HS-27A (cell line): ENCODE data around the gene AUTS2.
"Not testable (repeated sequence)": the region's sequence is repeated elsewhere in the genome, so short reads cannot be mapped to it uniquely, and the experiment has no call there.

ENCODE experiments used
- DNase-seq: peaks from one replicate; pipeline ENCODE4 v3.0.0-alpha.2; 2012; ENCODE audit warnings: low read depth, missing footprints

The AUTS2 gene

DNA sequence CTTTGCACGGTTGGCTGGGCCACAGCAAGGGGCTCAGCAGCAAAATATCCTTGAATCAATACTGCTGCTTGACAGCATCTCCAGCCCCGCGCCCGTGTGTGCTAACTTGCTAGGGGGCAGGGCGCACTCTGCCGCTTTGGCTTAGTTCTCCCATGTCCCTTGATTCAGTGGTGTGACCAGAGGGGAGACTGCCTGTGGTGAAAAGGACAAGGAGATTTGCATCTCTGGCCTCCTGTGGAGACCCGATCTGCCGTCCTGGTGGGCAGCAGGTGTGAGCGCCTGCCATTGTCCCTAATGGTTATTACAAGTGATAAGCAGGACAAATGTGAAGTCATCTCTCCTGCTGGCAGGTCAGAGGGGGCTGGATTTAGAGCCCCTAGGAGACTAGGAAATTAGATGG is 1033.4 kb downstream of the AUTS2 start:
- no peak for DNase-seq

DNA sequence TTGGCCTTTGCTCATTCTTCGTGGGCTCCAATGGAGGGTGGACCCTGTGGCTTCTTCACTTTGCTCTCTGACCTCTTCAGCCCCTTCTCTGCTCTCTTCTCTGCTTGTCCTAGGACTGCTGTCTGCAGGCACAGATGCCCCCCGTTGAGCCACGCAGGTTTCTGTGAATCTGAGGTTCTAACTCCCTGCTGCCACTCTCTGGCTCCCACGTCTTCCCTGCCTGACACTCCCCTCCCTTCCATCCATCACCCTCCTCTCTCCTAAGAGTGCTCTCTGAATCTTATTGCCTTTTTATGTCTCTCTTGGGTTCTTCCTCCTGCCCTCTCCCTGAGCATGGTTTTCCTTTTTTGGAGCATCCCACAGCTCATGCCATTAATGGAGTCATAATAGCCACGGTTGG is 1034.1 kb downstream of the AUTS2 start:
- no peak for DNase-seq

DNA sequence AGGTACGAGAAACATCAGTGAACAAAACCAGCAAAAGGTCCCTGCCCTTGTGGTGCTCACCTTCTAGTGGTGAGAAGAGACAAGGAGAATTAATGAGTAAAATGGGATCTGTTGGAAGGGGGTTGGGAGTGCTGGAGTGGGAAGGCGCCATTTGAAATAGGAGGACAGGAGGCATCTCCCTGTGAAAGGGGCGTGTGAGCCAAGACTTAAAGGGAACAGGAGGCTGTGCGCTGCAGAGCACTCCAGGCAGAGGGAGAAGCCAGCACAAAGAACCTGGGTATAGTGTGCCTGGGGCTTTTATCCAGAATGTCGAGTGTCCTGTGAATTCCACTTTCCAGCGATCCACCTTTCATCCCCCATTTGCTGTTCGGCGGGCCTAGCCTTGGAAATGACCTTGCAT is 1035.8 kb downstream of the AUTS2 start:
- no peak for DNase-seq

DNA sequence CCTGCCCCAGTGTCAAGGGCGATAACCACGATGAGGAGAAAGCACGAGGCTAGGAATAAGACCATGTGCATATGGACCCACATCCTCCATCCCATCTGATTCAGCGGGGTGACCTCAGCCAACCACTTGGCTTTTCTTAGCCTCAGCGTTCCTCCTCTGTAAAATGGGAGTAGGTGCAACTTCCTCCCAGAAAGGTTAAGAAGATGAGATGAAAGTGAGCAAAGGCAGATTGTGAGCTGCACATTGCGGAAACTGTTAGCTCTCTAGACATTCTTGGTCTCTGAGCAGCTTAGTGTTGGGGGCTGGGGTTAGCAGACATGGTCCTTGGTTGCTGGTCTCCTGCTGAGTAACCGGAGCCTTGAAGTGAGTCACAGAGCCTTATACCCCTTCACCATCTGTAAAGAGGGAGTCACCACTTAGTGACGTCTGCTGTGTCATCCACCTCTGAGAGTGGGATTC is 1036.4 kb downstream of the AUTS2 start:
- DNase-seq, result no peak

DNA sequence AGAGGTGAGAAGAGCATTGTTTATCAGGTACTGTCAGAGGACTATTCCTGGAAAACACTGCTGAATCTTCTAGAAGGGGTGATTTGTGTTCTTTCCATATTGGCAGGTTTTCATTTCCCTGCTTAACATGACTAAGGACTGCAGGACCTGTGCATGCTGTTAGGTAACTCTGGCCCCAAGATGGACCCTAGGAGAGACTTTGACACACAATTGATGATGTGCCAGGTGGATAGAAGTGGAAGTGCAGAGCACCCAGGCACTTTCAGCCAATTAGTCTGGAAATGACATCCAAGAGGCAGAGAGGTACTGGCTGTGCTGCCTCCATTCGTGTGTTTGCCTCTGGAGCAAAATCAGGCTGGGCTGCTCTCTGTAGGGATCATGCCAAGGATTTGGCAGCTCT is 1037.4 kb downstream of the AUTS2 start:
- no peak for DNase-seq

DNA sequence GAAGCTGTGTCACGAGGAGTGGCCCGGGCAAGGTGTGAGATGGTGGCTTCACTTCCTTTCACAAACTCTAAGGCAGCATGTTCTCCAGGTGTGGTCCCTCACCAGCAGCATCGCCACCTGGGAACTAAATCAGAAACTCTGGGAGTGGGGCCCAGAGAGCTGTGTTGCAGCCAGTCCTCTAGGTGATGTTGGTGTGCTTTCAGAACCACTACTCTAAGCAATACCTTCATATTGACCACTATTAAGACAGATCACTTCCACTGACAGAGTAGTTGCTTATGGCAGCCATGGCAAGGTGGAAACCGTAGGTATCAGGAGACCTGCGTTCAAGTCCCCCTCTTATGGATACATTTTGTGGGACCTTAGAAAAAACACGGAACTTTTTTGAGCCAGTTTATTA is 1037.9 kb downstream of the AUTS2 start:
- no peak for DNase-seq

DNA sequence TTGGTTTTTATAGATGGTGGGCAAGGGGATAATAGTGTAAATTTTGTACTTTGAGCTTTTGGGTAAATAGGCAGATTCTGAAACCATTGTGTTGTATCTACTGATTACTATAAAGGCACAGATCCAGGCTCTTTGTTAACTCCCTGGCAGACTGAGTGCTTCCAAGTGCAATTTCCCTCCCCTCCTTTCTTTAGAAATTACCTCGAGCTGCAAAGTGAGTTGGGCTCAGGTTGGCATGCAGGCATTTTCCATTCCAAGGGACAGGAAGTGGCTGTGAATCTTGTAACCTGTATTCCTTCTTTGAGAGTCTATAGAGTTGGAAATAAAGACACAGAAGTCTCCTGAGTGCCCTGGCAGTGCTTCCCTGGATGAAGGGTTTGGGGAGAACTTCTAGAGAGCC is 1039.5 kb downstream of the AUTS2 start:
- no peak for DNase-seq

DNA sequence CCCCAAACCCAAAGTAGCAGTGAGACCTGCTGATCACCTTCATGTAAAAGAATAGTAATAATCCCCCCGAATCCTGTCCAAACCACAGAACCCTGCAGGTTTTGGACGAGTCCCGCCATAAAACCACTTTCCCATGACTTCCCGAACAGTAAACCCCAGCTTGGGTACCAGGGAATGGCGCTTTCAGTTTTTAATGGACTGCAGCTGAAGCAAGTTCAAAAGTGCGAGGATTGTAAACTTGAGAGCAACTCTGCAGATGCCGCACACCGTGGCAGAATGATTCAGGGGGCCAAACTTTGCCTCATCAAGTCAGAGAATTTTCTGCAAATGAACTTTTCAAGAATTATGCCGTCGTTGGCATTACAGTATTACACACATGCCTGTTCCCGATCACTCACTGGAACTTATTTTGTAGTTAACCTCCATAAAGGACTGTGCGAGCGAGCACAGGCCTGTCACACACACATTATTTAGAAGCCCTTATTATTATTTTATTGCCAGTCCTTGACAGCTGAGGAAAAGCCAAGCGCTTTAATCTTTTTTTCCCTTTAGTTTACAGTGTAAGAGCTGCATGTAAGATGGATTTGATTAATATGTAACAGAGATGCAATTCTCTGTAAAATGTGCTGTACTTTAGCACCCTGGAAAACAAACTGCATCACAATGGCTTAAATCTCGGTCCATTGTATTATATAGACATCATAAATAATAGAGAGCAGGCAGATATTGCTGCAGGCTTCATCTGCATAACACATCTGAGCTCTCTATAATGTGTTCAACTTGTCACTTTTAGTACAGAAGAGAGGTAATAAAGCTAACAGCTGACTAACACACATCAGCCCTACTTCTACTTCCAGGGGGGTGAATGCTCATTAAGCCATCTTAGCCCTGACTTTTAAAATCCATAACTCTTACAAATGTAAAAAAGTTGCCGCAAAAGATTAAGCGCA is 1040.2 kb downstream of the AUTS2 start:
- no peak for DNase-seq

DNA sequence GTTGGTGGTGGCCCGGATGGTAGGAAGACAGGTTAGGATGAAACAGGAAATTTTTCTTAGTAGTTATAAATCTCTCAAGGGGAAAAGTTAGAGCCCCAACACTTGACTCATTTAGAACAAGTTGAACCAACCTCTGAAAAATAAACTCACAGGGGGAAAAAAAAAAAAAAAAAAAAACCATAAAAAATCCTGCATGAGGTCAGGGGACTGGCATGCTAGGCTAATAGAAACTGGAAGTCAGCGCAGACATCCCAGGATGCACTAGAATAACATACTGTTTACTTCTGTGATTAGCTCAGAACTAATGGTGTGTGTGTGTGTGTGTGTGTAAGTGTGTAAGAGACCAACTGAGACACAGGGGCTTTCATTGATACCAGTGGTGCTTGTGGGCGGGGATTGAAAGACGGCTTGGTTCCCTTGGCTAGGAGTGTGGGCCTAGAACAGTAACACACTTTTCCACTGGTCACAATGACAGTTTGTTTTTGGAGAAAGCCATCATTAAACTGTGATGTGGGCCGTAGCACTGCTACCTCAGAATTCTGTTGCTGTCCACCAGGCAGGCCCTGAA is 1042.1 kb downstream of the AUTS2 start:
- DNase-seq, result no peak

DNA sequence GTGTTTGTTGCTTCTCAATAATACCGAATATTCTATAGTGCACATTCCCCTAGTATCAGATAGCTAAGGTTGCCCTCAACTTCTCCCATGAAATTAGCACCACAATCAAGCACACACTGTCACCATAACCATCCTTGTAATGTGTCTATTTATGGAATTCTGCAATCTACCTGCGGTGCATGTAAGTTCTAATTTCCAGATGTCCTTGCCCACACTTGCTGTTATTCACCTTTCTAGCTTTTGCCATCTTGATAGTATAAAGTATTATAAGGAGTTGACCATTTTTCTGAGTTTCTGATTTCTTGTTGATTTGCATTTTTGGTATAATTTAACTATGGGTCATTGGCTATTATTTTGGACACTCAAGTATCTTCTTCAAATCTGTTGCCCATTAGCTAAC is 1043.6 kb downstream of the AUTS2 start:
- no peak for DNase-seq

DNA sequence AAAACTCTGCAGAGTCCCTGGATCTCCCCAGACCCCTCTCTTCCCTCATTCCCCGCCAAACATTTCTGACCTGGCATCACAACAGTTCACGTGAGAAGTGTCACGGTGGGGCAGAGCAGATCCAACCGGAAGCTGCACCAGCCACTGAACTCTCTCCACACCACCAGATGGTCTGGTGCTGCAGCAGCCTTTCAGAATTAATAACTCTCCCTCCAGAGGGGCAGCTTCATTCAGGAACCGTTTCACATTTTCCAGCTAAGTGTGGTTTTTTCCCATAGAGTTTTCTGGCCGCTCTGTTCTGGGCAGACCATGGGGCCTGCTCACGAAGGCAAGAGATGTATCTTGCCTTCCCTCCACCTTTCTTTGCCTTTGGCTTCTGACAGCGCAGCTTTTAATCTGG is 1047.0 kb downstream of the AUTS2 start:
- DNase-seq, result no peak

DNA sequence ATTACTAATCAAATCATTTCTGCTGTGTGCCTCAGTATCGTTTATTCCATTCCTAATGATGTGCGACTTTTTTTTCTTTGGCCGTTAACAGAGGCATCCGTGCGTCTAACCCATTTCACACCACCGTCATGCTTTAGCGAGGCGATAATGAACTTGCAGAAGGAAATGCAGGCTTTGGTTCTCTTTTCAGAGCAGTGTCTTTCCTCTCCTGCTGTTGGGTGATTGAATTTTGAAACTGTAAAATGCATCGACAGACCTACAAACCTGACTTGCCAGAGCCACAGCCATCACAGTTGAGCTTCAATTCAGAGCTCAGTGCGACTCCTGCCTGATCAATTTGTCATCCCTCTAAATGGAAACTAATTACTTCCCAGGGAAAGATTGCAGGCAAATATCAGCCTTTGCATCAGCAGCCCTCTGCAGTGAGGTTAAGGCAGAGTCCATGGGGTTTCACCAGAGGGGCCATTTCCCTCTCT is 1047.6 kb downstream of the AUTS2 start:
- DNase-seq, result no peak

DNA sequence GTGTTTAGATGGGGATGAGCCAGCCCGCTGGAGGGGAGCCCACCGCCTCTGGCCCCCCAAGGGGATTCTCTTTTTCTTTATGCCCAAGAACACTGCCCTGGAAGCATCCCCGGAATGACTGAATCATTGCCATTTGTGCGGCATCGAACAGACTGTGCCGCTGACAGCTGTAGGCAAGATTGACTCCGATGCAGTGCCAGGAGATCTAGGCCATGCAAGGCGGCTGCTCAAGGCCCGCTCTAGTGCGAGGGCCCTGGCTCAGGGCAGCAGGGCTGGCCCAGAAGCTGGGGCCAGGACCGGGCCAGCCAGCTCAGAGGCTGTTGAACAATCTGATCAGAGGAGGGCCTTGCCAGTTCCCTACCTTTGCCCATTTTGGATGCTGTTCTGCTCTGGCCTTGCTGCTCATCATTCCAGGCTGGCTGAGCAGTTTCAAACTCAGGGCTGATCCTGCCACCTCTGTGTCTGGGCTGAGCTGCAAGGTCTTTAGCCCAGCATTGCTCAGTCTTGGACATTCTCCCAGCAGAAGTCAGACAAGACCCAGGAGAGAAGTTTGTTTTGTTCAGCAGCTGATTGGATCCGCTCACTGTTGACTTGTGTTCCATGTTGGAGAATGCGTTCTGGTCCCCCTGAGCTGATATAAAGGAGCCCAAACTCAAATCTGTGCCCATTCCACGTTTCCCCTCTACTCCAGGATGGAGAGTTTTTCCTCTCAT is 1048.4 kb downstream of the AUTS2 start:
- DNase-seq, result no peak

DNA sequence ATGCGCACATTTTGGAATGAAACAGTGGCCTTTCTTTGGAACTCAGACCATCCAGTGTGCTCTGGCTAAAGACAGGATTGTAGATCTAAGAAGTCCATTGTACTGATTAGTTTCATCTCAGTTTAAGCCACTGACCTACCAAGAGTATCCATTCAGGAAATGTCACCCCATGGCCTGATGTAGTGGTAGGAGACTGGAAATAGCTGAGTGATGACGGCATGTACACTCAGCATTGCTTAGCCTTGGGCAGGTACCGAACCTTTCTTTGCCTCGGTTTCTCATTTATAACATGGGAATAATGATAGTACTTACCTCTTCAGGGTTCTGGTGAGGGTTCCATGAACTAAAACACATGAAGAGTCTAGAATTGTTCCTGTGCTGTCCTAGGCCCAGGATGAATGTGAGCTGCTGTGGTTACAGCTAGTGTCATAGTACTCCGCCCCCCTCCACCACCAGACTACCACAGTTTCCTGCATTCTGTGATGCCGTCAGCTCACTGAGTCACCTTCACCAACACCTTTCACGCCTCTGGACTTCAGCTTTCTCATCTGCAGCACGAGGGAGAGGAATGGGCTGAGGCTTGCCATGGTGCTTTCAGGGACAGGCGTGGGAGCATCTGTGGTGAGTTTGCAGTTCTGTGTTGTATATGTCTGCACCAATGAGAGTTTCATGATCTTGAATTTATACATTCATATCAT is 1049.7 kb downstream of the AUTS2 start:
- DNase-seq, result no peak

DNA sequence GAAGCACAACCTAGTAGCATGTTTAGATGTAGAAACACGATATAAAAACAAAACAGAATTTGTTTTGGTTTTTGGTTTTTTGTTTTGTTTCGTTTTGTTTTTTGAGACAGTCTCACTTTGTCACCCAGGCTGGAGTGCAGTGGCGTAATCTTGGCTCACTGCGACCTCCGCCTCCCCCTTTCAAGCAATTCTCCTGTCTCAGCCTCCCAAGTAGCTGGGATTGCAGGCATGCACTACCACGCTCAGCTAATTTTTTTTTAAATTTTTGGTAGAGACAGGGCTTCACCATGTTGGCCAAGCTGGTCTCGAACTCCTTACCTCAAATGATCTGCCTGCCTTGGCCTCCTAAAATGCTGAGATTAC is 1050.2 kb downstream of the AUTS2 start:
- not testable (repeated sequence) for DNase-seq

DNA sequence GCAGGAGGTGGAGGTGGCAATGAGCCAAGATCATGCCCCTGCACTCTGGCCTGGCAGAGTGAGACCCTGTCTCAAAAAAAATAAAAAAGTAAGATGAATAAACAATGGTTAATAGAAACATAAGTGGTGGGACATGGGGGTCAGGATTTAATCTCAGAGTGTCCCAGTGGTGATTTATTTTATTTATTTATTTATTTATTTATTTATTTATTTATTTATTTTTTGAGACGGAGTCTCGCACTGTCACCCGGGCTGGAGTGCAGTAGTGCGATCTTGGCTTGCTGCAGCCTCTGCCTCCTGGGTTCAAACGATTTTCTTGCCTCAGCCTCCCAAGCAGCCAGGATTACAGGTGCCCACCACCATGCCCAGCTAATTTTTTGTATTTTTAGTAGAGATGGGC is 1051.0 kb downstream of the AUTS2 start:
- no peak for DNase-seq

DNA sequence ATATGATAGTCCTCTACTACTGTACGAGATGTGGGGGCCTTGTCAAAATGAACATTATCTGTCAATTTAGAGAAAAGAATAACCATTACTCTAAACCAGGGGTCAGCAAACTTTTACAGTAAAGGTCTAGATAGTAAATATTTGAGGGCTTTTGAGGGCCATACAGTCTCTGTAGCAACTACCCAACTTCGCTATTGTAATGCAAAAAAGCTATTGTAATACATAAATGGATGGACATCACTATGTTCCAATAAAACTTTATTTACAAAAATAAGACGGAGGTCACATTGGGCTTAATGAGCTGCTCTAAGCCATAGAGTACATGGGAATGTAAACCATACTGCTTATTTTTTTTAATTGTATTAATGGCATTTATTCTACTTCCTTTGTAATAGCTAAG is 1055.9 kb downstream of the AUTS2 start:
- DNase-seq, result no peak

DNA sequence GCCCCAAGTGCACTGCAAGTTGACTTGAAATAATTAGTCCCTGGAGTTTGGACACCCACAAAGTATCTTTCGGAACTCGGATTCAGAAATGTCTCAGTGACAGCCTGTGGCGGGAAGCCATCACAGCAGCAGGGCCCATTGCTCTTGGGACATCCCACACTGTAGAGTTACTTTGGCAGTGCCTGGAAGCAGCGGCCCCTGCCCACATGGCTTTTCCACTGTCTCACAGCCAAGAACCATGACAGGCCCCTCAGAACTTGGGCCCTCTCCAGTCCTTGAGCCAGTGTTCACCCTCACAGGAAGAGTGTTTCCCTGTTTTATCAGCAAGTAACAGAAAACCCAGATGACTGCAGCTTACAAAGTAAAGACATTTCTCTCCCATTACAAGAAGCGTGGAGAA is 1056.7 kb downstream of the AUTS2 start:
- DNase-seq, result no peak

DNA sequence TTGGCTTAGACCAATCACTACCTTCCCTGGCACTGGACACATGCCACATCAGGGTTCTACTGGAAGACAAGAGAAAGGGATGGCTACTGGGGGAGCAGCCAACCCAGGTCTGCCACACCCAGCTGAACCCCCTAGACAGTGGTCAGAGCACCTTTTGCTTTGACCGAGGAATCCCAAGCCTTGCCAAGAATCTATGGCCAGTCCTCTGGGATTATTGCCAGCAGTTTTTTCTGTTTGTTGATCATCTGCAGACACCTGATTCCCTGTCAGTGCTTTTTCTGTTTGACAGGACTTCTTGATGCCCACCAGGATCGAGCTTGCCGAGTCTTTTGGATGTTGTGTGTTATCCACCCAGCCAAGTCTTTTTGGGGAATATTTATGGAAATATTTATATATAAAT is 1057.4 kb downstream of the AUTS2 start:
- DNase-seq, result no peak

DNA sequence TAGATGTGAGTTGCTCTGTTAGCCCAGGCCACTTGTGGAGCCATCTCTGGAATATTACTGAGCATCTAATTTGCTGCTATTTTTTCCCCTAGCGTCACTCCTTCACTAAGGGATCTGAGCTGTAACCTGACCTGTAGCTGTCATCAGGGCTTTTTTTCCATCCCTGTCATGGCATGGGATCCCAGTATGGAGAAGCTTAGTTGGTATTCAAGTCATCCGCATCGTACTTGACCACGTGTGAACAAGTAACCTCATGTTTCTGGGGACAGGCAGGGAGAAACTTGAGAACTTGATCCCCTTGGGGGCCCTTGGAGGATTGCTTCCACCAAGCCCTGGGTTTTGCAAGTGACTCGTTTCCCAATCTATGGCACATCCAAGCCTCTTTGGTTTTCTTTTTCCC is 1059.3 kb downstream of the AUTS2 start:
- no peak for DNase-seq

DNA sequence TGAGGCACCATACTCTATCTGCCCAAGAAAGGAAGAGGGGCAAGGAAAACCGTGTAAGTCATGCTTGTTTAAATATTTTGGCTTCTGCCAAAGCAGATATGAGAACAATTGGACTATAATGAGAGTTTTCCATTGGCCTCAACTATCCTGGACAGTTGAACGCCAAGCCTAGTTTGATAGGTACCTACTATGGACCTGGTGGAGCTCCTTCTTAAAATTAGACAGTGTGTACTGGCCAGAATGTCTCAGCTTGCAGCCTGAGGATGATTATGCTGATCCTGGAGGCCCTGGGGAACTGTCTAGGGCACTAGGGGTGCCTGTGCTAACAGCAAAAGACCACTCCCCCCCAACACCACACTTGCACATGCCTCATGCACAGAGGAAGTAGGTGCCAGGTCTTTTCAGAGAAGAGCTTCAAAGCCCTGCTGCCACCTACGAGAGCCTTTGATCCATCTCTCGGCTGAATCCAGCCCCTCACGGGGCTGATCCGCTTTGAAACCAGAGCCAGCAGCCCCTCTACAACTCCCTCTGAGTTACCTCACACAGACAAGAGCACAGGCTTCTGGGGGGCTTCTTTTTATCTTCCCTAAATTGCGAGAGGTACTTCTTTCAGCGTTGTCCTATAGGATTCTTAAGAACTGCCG is 1059.8 kb downstream of the AUTS2 start:
- DNase-seq, result no peak

DNA sequence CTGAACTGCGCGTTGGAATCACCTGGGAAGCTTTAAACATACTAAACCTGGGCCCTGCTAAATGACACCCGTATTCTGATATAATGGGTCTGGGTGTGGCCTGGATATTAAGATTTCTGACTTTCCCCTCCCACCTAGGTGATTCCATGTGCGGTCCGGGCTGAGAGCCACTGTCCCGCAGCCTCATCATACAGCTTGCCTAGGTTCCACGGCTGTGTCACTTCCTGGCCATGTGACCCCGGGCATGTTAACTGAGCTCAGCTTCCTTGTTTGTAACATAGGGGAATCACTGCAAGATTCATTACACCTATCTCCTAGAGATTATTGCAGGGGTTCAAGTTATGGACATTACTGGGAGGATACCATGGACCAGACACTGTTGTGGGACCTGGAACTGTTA is 1061.0 kb downstream of the AUTS2 start:
- no peak for DNase-seq
